ENCODE measurements around the gene TBATA.

DNA sequence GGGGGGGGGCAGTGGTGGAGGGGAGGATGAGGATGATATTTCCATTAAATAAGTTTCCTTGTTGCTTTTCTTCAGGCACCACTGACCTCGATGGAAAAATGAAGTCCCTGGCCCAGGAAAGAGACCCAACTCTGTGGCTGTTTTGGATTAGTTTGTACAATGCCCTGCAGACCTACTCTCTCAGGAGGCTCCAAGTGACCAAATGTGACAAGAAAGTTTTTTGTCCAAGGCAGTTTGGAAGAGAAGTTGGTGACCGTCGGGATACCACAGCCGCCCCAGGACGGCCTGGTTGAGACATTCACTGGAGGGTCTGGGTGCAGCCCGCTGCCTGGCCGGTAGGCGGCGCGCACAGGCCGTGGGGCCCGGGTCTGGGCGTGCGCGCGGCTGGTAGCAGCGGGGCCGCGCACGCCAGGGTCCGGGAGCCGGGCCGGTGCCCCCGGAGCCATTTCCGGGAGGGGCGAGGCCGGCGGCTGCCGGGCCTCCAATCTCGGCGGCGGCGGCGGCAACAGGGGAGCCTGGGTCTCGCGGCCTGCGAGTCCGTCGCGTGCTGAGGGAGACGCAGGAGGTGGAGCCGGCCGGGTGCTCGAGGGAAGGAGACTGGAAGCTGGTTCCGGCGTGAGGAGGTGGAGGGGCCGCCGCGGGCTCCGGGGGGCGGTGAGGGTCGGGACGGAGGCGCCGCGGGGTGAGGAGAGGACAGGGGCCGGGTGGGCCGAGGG lies 30.5 kb upstream of the TBATA start, which contains the start of gene SGPL1:
- TF ChIP-seq, protein P1, sequence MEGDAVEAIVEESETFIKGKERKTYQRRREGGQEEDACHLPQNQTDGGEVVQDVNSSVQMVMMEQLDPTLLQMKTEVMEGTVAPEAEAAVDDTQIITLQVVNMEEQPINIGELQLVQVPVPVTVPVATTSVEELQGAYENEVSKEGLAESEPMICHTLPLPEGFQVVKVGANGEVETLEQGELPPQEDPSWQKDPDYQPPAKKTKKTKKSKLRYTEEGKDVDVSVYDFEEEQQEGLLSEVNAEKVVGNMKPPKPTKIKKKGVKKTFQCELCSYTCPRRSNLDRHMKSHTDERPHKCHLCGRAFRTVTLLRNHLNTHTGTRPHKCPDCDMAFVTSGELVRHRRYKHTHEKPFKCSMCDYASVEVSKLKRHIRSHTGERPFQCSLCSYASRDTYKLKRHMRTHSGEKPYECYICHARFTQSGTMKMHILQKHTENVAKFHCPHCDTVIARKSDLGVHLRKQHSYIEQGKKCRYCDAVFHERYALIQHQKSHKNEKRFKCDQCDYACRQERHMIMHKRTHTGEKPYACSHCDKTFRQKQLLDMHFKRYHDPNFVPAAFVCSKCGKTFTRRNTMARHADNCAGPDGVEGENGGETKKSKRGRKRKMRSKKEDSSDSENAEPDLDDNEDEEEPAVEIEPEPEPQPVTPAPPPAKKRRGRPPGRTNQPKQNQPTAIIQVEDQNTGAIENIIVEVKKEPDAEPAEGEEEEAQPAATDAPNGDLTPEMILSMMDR (IDR thresholded peaks at IDR 0.05; ENCODE audit: low read depth, low read length, missing input control), result peak; percentile 98
- TF ChIP-seq RAD21 (IDR thresholded peaks at IDR 0.05) (peak; percentile 77 to 84), JUND (IDR thresholded peaks at IDR 0.05) (no peak), SP1 (IDR thresholded peaks at IDR 0.05) (no peak), YY1 (IDR thresholded peaks at IDR 0.05) (no peak), EGR1 (IDR thresholded peaks at IDR 0.05; ENCODE audit: low read depth in 2 of 2) (no peak)
- TF ChIP-seq, protein P2, sequence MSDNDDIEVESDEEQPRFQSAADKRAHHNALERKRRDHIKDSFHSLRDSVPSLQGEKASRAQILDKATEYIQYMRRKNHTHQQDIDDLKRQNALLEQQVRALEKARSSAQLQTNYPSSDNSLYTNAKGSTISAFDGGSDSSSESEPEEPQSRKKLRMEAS (IDR thresholded peaks at IDR 0.05), result no peak
- TF ChIP-seq, protein P3, sequence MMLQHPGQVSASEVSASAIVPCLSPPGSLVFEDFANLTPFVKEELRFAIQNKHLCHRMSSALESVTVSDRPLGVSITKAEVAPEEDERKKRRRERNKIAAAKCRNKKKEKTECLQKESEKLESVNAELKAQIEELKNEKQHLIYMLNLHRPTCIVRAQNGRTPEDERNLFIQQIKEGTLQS (IDR thresholded peaks at IDR 0.05), result no peak

Measured in liver (tissue), 3 donors.